Measurements from ENCODE around the gene OSBPL1A. TPM values are rescaled to one million over a fixed set of nuclear protein-coding genes. Genes with fewer than 3 reads are reported as not detected.

The OSBPL1A gene
- total and polyA plus RNA-seq, 2 of the 8 experiments (the other 6 are each of a cell fraction or from before 2014, with no cell fraction given), result 53.2 to 74.9 TPM

- Histone ChIP-seq H3K79me1 (ENCODE audit: low read depth, low read length) (no peaks in the 10 kb centered on the region), H2BK5ac (ENCODE audit: low read depth, low read length) (no peak overlapping the region), H2BK12ac (ENCODE audit: low read depth, low read length) (no peak overlapping the region), H4K8ac (ENCODE audit: extremely low read depth, insufficient read depth, low read length) (no peak overlapping the region), H3K4me2 (ENCODE audit: insufficient read depth in 1 of 2, low read depth in 2 of 2, low read length in 2 of 2) (no peak overlapping the region), H3K14ac (ENCODE audit: insufficient read length) (no peak overlapping the region), H2BK120ac (replicated peaks; ENCODE audit: low read depth, low read length) (no peak overlapping the region), H3K27ac (ENCODE audit: low read depth, low read length) (no peak overlapping the region), H3K9me3 (ENCODE audit: insufficient read depth in 2 of 2, low read depth in 1 of 2, low read length in 1 of 2) (no peaks in the 10 kb centered on the region), H3K9ac (replicated peaks in 1 of 4; ENCODE audit: extremely low read depth in 1 of 4, low read depth in 3 of 4, low read length in 3 of 4) (no peak overlapping the region), H3K36me3 (ENCODE audit: control insufficient read depth in 2 of 4, insufficient read depth in 4 of 4, low read length in 3 of 4) (no peaks in the 10 kb centered on the region), H3K56ac (replicated peaks; ENCODE audit: insufficient read length, low read depth, low read length) (no peak overlapping the region), H3K23ac (ENCODE audit: insufficient read length) (no peak overlapping the region), H3K4me1 (replicated peaks in 1 of 4; ENCODE audit: control insufficient read depth in 3 of 4, insufficient read depth in 4 of 4, low read length in 3 of 4) (peaks cover 0 to 4% (median 2%) of the 10 kb centered on the region in 4 experiments; a peak in 2 of 7 replicates), H4K20me1 (replicated peaks in 1 of 2; ENCODE audit: control insufficient read depth in 1 of 2, insufficient read depth in 2 of 2, low read length in 2 of 2) (no peaks in the 10 kb centered on the region), H3K27me3 (replicated peaks in 1 of 4; ENCODE audit: control insufficient read depth in 3 of 4, extremely low read depth in 1 of 4, insufficient read depth in 3 of 4, low read length in 3 of 4) (no peaks in the 10 kb centered on the region), H4K91ac (replicated peaks; ENCODE audit: insufficient read length, low read length) (no peak overlapping the region), H2BK15ac (ENCODE audit: low read length) (no peak overlapping the region), H3K18ac (ENCODE audit: extremely low read depth, low read length) (no peak overlapping the region), H4K5ac (ENCODE audit: insufficient read length, low read depth, low read length) (no peak overlapping the region), H2AK5ac (ENCODE audit: low read depth, low read length) (no peak overlapping the region), H3K4ac (replicated peaks; ENCODE audit: insufficient read length, low read depth, low read length) (no peak overlapping the region), H2BK20ac (ENCODE audit: low read length) (no peak overlapping the region), H3K4me3 (ENCODE audit: extremely low read depth in 1 of 4, insufficient read depth in 2 of 4, low read depth in 3 of 4, low read length in 4 of 4) (no peak overlapping the region), H3K23me2 (ENCODE audit: low read depth, low read length) (peaks cover 3% of the 10 kb centered on the region; the same call in 1 of the 2 replicates), H2AFZ (ENCODE audit: low read length) (no peak overlapping the region), H3K79me2 (ENCODE audit: control insufficient read depth in 1 of 2, insufficient read depth in 2 of 2, low read length in 2 of 2) (no peaks in the 10 kb centered on the region)
- ChIA-PET CTCF (ENCODE audit: partially characterized antibody) (interaction anchor here (0.7 to 1.8 kb wide), 3 partner anchors 9 to 22 kb away, joined by 3 to 5 read pairs (median 3); no protein-coding TSS in a partner anchor), POLR2A (ENCODE audit: partially characterized antibody) (interaction anchor here (1.3 to 1.8 kb wide), 2 partner anchors 25 to 41 kb away, joined by 3 to 5 read pairs; partner anchors contain the start of gene OSBPL1A)
- 100% methylated on average over 1 of the region's 1 CpG; no CpG with 5 or more reads in 1 of the 2 experiments for WGBS, 2 experiments (ENCODE audit: extremely low coverage in 1 of 2, insufficient coverage in 1 of 2, insufficient read length in 1 of 2, insufficient replicate concordance in 2 of 2, low coverage in 1 of 2, low lambda C conversion rate in 2 of 2, missing lambda C conversion rate in 1 of 2)
- FAIRE-seq, result no peak
- no peak for DNase-seq (ENCODE audit: low read depth in 1 of 2, low spot score in 2 of 2)
- TF ChIP-seq YY1 (IDR thresholded peaks at IDR 0.05; ENCODE audit: low read depth, low read length) (no peak), KDM5A (IDR thresholded peaks at IDR 0.05; ENCODE audit: low read length) (no peak), TEAD4 (IDR thresholded peaks at IDR 0.05; ENCODE audit: low read depth, low read length) (no peak), CTBP2 (IDR thresholded peaks at IDR 0.05; ENCODE audit: borderline replicate concordance, insufficient read depth, insufficient read length, low read length) (no peak), SP2 (IDR thresholded peaks at IDR 0.05; ENCODE audit: low read length) (no peak), NANOG (IDR thresholded peaks at IDR 0.05; ENCODE audit: insufficient read depth, low read depth, low read length, poor library complexity, severe bottlenecking) (no peak), GABPA (IDR thresholded peaks at IDR 0.05; ENCODE audit: borderline replicate concordance, insufficient read depth, low read length) (no peak), CREB1 (IDR thresholded peaks at IDR 0.05) (no peak), CHD2 (IDR thresholded peaks at IDR 0.05; ENCODE audit: low read length) (no peak), POLR2A (IDR thresholded peaks at IDR 0.05; ENCODE audit: control extremely low read depth in 1 of 2, low read depth in 2 of 2, low read length in 2 of 2) (no peak), POLR2AphosphoS5 (IDR thresholded peaks at IDR 0.05; ENCODE audit: low read depth, low read length) (no peak), BCL11A (IDR thresholded peaks at IDR 0.05; ENCODE audit: low read depth in 2 of 2, low read length in 2 of 2) (no peak), BACH1 (IDR thresholded peaks at IDR 0.05; ENCODE audit: low read length) (no peak), EZH2 (IDR thresholded peaks at IDR 0.05; ENCODE audit: low read depth, low read length, severe bottlenecking) (no peak), EP300 (IDR thresholded peaks at IDR 0.05; ENCODE audit: borderline replicate concordance in 1 of 2, low read depth in 2 of 2, low read length in 2 of 2) (no peak)
These were observed 24.2 kb upstream of the OSBPL1A start for GRCh38 chr18:24421831-24422230.
